Measurements from ENCODE around the gene TNXB. TPM values are rescaled to one million over a fixed set of nuclear protein-coding genes. Genes with fewer than 3 reads are reported as not detected.
"Not testable (repeated sequence)": the region's sequence is repeated elsewhere in the genome, so short reads cannot be mapped to it uniquely, and the experiment has no call there.

The TNXB gene
- total RNA-seq, 1 experiment from 2014 or later: 45.0 TPM

DNA sequence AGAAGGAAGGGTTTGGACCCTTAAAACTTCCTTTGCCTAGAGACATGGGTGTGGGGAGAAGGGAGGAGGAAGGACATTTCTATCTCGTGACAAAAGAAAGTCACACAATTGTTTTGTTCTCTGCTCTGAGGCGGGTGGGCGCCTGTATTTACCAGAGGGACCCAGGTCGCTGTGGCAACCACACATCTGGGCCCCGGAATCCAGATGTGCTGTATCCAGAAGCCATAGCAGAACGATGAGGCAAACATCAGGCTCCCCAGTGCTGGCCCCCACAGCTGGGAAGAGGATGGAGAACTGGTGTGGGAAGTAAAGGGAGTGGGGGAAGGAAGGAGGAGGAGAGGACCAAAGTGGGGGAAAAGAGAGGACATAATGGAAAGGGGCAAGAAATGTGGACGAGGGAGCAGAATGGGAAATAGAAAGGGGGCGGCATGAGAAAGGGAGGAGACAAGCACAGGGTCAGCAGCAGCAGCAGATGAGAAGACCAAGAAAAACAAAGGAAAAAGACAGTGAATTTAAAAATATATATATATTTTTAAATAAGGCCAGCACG, 3.4 kb upstream of the TNXB start:
- no peak for DNase-seq (ENCODE audit: low spot score)

GRCh38 chr6:32111424-32112066, 2.4 kb upstream of the TNXB start:
- no peak for DNase-seq (ENCODE audit: low spot score)

- no peak for DNase-seq (ENCODE audit: low spot score)
Measured at GRCh38 chr6:32110632-32111031, 1.5 kb upstream of the TNXB start.

DNA sequence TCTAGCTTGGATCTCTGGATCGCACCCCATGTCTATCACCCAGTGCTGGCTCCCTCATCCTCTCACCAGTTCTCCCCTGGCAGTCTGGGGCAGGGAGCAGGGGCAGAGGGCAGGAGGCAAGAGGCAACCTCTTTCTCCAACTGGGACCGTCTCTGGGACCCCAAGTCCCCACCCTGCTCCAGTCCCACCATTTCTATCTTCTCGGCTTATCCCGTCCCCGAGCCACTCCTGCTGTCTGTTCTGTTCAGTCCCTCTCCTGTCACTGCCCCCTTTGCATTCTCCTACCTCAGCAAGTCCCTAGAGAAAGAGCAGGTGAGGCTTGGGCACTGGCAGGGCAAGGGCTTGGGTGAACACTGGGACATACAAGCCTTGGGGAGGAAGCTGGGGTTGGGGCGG, 625 bp upstream of the TNXB start:
- DNase-seq (ENCODE audit: low spot score): no peak

GRCh38 chr6:32108727-32109113, 418 bp downstream of the TNXB start:
- DNase-seq (ENCODE audit: low spot score): no peak

GRCh38 chr6:32108094-32108627, 977 bp downstream of the TNXB start:
- peak; percentile 54 for DNase-seq (ENCODE audit: low spot score)

DNA sequence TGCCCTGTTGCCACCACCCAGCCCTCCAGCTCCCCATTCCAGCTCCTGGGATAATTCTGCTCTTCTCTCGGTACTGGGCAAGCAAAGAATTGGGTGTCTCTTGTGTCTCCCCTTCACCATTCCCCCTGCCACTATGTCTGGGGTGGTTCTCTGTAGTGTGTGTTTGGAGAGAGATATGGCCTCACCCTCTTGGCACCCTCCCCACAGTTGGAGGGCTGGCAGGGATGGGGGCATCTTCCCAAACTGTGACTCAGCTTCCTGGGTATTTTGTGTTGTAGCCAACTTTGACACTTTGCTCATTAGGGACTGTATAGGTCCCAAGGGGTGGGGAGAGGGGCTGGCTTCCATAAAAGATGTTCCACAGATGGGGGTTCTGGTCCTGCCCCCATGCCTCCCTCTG, 1.7 kb downstream of the TNXB start:
- DNase-seq (ENCODE audit: low spot score): peak; percentile 66

DNA sequence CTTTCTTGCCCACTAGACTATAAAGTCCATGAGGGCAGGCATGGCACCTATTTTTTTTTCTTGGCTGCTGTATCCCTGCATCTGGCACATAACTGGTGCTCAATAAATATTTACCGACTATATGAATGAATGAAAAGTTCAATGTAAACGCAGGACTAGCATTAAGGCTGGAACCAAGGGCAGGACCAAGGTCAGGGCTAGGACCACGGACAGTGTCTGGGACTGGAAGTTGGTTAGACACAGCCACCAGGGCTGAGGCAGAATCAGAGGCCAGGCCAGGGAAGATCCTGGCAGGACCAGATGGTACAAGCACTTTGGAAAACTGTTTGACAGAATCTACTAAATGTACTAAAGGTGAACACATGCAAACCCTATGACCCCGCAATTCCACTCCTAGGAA, 3.7 kb downstream of the TNXB start:
- no peak for DNase-seq (ENCODE audit: low spot score)

- DNase-seq (ENCODE audit: low spot score): no peak
Measured at GRCh38 chr6:32102255-32102654, 6.9 kb downstream of the TNXB start.

DNA sequence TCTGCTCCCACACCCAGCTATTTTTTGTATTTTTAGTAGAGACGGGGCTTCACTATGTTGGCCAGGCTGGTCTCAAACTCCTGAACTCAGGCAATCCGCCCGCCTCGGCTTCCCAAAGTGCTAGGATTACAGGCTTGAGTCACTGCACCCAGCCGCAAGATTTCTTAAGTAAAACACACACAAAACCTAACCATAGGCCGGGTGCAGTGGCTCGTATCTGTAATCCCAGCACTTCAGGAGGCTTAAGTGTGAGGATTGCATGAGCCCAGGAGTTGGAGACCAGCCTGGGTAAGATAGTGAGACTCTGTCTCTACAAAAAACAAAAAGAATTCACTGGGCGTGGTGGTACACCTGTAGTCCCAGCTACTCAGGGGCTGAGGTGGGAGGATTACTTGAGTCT, 8.9 kb downstream of the TNXB start:
- not testable (repeated sequence) for DNase-seq (ENCODE audit: low spot score)

DNA sequence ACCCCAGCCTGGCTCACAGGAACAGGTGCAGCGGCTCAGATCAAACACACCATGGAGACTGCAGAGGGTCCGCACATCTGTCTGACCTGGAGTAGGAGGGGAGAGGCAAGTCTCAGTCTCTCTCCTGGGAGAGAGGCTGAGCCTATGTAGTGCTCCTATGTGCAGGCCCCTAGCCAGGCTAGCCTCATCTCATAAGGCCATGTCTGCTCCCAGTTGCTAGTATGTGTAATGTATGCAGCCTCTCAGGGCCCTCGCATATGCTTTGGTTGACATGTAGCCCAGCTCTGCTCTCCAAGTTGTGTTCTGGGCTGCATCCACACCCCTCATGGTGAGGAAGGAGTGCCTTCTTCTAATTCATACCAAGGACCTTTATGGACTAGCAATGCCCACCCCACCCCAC, 11.8 kb downstream of the TNXB start:
- DNase-seq (ENCODE audit: low spot score): no peak

- DNase-seq (ENCODE audit: low spot score): no peak
Measured at GRCh38 chr6:32096394-32097258, 12.5 kb downstream of the TNXB start.

GRCh38 chr6:32096087-32096393, 13.1 kb downstream of the TNXB start:
- DNase-seq (ENCODE audit: low spot score): no peak

DNA sequence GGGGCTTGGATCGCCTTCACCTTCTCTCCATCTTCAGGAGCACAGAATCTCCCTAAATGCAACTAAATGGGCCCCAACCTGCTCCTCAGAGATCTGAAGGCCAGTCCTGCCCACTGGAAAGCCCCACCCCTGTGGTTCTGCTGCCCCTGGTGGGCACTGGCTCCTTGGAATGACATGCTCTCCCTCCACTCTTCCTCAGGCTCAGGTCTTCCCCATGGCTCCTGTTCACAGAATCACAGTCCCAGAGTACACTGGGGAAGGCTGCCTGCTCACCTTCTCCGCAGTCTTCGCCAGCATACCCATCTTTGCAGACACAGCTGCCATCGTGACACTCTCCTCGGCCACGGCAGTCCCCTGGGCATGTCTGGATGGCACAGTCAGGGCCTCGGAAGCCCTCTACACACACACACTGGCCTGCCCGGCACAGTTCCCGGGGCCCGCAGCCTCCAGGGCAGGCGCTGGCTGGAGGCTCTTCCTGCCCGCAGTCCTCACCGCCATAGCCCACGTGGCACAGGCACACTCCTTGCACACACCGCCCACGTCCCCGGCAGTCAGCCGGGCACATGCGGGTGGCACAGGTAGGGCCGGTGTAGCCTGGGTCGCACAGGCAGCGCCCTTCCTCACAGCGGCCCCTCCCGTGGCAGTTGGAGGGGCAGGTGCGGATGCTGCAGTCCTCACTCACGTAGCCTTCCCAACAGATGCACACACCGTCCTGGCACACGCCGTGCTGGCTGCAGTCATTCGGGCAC, 13.6 kb downstream of the TNXB start:
- DNase-seq (ENCODE audit: low spot score): no peak

DNA sequence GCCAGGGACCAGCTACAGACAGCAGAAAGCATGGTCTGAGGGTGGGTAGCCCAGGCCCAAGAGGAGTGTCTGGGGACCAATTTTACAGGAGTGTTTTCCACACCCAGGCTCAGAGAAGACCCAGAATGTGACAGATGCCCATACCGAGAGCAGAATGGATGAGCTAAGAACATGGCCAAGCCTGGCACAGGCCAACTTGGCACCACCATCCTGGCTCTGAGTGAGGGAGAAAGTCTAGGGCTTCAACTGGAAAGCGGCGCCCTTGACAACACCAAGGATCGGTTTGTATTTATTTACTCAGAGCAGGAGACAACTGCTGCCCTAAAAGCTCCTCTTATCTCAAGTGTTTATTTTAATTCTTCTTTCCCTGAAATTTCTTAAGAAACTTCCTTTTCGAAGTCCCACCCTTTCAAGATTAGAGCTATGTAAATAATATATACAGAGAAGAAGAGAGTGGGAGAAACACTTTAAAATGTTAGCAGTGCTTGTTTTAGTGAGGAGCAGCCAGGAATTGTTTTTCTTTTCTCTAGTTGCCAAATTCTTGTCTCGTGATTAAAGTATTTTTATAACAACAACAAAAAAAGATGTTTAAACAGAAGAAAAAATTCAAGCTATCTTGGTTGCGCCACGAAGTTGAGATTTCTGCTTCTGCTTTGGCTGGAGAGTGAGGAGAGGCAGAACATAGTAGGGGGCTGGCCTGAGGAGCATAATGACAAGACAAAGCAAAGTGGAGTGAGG, 16.2 kb downstream of the TNXB start:
- DNase-seq (ENCODE audit: low spot score): no peak

GRCh38 chr6:32089082-32089828, 19.9 kb downstream of the TNXB start:
- DNase-seq (ENCODE audit: low spot score): no peak

- no peak for DNase-seq (ENCODE audit: low spot score)
Measured at GRCh38 chr6:32088487-32089049, 20.6 kb downstream of the TNXB start.

DNA sequence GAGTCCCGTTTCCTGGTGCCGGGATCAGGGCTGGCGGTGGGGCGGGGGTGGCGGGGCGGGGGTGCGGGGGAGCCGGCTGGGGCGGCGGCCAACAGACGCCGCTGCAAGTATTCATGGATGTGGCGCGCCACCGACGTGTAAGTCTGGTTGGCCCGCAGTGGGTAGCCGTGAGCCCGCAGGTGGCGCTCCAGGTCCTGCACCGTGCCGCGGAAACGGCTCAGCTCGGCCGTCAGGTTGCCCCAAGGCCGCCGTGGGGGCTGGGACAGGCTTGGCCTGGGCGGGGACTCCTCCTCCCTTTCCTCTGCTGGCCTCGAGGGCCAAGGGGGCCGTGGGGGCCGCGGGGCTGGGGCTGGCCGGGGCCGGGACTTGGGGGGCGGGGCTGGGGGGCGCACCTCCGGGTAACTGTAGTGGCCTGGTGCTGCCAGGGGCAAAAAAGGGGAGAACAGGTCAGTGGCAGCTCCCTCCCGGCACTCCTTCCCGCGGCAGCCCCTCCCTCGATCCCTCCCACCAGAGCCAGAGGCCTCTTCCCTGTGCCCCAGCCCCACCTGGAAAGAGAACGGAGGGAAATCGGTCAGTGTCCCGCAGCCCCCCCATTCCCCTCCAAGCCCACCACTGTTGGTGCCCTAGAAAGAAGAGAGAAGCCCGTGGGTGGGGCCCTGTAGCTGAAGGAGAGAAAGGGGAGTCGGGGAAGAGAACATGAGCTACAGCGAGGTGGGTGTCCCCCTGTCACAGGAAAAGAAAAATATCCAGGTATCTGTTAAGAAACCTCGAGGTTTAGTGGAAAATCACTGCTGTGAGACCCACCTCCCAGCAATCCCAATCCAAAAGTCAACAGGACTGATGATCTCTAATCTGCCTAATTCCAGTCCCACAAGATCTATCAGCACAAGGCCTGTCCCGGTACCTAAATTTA, 21.3 kb downstream of the TNXB start:
- no peak for DNase-seq (ENCODE audit: low spot score)
